SW 1271 (cell line): Measurements from ENCODE around the gene GLUL.

Experiments used
- DNase-seq, 2 experiments: peaks; one replicate each; lab custom pipeline; 2025; lab: John Stamatoyannopoulos, UW

The GLUL gene

GRCh38 chr1:182391362-182392049 is at the start of gene GLUL:
GLUL (minus strand) TSS chr1:182391790; CDS start chr1:182388737, 3,053 bp downstream.
- DNase-seq: peak in 1 of 2 experiments; percentile 17

- DNase-seq: no peak
Observed at GRCh38 chr1:182438326-182438725, 46.7 kb upstream of the GLUL start.

GRCh38 chr1:182433580-182433979 is 42.0 kb upstream of the GLUL start:
- no peak for DNase-seq

DNA sequence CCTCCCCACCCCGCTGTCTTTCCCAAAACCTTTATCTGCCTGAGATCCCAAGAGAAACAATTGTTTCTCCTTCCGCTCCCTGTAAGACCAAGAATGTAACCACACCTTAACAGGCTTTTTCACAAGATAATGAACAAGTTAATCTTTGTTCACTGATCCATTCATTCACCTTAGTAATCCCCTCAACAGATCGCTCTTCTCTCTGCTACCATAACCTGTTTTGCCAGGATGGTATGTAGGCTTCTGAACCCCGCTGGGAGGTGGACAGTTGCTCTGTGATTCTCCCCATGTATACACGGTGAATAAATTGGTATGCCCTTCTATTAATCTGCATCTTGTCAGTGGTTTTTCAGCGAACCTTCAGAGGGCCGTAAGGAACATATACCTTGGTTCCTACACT is 39.7 kb upstream of the GLUL start:
- no peak for DNase-seq

GRCh38 chr1:182430263-182431068 is 38.9 kb upstream of the GLUL start:
- no peak for DNase-seq

DNA sequence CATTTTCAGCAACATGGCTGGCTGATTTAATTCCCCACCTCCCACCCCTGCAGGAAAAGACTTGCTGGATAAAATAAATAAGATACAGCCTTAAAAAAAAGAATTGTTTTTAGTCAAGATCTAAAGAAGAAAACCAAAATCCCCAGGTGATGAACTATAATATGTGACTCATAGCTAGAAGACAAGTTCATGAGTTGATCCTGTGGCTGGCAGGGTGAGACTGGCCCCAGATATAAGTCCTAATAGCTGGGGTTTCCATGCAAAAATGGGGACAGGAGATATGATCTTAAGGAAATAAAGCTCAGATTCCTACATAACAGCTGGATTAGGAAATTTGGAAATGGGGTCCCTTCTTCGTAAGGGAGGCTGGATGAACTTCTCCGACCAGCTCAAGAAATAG is 36.5 kb upstream of the GLUL start:
- no peak for DNase-seq

DNA sequence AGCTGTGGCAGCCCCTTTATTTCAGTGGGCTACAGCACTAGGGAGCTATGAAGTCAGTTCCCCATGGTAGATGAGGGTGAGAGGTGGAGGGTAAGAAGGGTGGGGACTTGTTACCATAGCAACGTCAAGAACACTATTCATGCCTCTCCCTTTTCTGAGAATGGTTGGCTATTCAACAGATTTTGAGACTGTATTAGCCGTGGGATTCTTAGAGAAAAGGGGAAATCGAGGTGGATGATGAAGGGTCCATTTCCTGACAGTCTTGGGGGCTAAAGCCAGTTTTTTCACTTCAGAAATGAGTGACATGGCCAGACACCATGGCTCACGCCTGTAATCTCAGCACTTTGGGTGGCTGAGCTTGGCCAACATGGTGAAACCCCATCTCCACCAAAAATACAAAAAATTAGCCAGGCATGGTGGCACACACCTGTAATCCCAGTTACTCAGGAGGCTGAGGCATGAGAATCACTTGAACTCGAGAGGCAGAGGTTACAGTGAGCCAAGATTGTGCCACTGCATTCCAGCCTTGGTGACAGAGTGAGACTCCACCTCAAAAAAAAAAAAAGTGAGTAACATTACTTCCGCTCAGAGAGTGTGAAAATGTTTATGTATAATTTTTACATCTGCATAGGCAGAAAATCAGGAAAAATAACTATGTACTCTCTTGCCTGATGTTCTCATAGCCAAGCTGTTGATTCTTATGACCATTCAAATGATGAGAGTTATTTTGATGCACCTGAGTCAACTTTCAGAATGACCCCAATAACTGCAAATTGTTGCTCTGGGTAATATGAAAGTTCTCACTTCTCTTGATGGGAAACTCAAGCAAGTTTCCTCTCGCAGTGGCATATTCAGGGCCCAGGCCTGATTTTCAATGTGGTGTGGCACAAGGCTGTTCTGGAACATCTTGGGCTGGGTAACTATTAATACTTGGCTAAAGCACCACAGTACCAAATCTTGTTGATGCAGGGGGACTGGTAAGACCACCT is 35.1 kb upstream of the GLUL start:
- DNase-seq: no peak

DNA sequence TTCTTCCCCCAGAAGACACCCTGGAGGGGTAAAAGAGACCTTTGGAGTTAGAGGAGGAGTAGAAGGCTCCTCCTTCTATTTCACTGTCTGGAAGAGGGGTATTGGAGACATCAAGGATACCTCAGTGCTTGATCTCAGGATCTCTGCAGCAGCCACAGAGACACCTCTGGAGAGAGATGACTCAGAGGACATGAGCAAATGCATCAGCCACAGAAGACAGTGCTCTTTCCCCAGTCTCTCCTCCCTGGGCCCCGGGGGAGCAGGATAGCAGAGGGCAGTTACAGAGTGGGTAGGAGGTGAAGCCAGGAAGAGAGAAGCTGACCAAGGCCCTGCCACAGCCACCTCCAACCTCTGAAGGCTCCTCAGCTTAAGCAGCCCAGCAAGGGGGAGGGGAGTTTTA is 24.2 kb upstream of the GLUL start:
- no peak for DNase-seq

- DNase-seq: no peak
Observed at GRCh38 chr1:182413969-182414368, 22.4 kb upstream of the GLUL start.

- DNase-seq: no peak
Observed at GRCh38 chr1:182413486-182413885, 21.9 kb upstream of the GLUL start.

- no peak for DNase-seq
Observed at GRCh38 chr1:182410620-182411273, 19.2 kb upstream of the GLUL start.

GRCh38 chr1:182410138-182410537 is 18.5 kb upstream of the GLUL start:
- DNase-seq: no peak

GRCh38 chr1:182408435-182409075 is 17.0 kb upstream of the GLUL start:
- DNase-seq: no peak

DNA sequence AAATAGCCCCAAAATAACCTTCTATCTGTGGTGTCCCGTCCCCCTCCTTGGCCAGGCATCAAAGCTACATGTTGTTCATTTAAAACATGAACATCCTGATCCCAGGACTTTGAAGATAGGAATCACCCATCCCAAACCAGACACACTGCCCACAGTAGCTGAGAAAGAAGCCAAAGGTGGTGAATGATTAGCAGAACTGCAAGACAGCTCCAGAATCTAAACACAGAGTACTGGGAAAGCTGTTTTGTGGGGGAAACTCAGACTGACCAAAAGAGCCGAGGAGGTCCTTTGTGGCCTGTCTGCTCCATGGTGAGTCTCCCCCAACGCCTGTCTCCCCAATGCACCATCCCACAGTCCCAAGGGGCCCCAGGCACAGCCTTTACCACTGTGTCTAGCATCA is 16.1 kb upstream of the GLUL start:
- no peak for DNase-seq

- no peak for DNase-seq
Observed at GRCh38 chr1:182406012-182406411, 14.4 kb upstream of the GLUL start.

DNA sequence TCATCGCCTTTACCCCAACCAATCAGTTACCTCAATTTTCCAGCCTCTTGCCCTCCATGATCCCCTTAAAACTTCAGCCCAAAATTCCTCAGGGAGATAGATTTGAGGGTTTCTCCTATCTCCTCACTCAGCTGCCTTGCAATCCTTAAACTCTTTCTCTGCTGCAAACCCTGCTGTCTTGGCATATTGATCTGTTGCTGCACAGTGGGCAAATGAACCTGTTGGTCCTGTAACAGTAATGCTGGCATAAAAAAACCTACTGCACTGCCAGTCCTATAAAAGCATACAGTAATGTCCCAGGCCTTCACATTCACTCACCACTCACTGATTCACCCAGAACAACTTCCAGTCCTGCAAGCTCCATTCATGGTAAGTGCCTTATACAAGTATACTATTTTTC is 14.0 kb upstream of the GLUL start:
- no peak for DNase-seq

DNA sequence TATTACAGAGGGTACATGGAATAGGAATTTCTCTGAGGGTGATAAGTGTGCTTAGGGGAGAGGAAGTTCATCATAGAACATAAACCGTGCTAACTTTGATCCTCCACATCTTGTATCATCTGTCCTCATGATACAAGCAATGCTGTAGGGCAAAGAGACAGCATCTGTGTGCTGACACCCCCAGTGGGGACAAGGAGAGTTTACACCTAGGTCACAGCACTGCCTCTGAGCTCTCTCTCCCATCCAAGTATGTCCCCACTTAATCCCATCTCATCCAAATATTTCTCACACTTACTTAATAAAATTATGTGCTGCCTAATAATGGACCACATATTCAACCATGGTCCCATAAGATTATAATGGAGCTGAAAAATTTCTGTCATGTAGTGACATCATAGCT is 13.2 kb upstream of the GLUL start:
- DNase-seq: no peak

DNA sequence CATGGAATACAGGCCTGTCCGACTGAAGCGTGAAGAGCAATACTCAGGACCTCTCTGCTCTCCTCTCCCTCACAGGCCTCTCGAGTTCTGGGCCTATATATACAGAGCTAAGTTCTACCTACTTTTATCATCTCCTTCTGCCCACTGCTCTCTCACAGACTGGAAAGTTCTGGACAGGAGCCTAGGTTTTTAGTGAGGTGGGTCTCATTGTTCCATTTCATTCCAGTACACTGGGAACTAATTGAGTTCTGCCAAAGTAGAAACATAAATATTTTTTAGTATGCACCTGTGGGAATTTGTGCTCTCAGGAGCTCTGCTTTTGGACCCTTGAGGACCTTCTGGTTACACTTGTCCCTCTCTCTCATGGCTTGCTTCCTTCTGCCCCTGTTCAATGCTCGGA is 9.0 kb upstream of the GLUL start, which contains the start of gene TEDDM1:
TEDDM1 (minus strand) TSS at position 101 of the 400 bp plus-strand sequence. CDS start 182 bp downstream, outside the sequence.
- no peak for DNase-seq

GRCh38 chr1:182397653-182398393 is 6.2 kb upstream of the GLUL start:
- DNase-seq: no peak

- no peak for DNase-seq
Observed at GRCh38 chr1:182395906-182396305, 4.3 kb upstream of the GLUL start.
